ENCODE measurements around the gene DAB2IP. TPM values are rescaled to one million over a fixed set of nuclear protein-coding genes. Genes with fewer than 3 reads are reported as not detected.
"Not testable (repeated sequence)": the region's sequence is repeated elsewhere in the genome, so short reads cannot be mapped to it uniquely, and the experiment has no call there.

Gene DAB2IP
- polyA plus RNA-seq, 4 donors, result 13.8 to 39.0 (median 28.3) TPM

DNA sequence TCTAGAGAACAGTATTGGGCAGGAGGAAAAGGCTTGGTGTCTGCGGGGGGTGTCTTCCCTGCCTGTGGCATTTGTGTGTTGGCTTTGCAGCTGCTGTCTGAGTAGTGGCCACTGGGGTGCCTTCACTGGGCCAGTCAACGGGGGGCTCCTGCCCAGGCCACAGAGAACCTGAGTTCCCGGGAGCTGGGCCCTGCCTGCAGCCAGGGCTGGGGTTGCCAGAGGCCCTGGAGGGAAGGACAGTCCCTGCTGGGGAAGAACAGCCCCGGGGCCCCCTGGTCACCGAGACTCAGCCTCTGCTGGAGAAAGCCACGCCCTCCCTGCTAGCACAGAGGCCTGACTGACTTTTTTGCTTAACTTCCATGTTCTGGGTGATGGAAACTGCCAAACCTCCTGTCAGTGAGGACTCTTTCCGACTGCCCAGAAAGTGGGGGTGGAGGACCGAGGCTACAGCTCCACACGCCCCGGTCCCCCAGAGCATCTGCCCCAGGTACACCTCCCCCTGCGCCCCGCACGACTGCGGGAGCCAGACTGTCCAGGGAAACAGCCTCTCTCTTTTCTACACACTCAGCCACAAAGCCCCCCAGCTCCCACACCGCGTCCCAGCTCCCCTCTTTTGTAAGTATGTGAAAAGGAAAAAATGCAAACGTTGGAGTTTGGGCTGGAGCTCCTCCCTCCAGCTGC lies 133.4 kb downstream of the DAB2IP start:
- no peak for DNase-seq
- WGBS, 3 donors, result 77 to 84% (median 81%) methylated on average over 17 of the region's 17 CpGs
- Histone ChIP-seq H3K27ac (ENCODE audit: low read depth in 1 of 3, low read length in 2 of 3) (no peak overlapping the region), H3K36me3 (ENCODE audit: control insufficient read depth in 3 of 3, insufficient read depth in 2 of 3, low read depth in 1 of 3, low read length in 3 of 3) (peaks cover 8 to 65% (median 12%) of the 10 kb centered on the region in 3 donors), H3K4me1 (ENCODE audit: control insufficient read depth in 3 of 3, insufficient read depth in 2 of 3, low read depth in 1 of 3, low read length in 2 of 3) (no peaks in the 10 kb centered on the region), H3K27me3 (ENCODE audit: control insufficient read depth in 3 of 3, insufficient read depth in 3 of 3, low read length in 3 of 3) (no peaks in the 10 kb centered on the region), H3K4me3 (ENCODE audit: low read depth in 1 of 3, low read length in 3 of 3) (no peak overlapping the region), H3K9me3 (ENCODE audit: control insufficient read depth in 2 of 2, insufficient read depth in 1 of 2, low read depth in 1 of 2, low read length in 1 of 2) (no peaks in the 10 kb centered on the region)
- FAIRE-seq, result no peak

DNA sequence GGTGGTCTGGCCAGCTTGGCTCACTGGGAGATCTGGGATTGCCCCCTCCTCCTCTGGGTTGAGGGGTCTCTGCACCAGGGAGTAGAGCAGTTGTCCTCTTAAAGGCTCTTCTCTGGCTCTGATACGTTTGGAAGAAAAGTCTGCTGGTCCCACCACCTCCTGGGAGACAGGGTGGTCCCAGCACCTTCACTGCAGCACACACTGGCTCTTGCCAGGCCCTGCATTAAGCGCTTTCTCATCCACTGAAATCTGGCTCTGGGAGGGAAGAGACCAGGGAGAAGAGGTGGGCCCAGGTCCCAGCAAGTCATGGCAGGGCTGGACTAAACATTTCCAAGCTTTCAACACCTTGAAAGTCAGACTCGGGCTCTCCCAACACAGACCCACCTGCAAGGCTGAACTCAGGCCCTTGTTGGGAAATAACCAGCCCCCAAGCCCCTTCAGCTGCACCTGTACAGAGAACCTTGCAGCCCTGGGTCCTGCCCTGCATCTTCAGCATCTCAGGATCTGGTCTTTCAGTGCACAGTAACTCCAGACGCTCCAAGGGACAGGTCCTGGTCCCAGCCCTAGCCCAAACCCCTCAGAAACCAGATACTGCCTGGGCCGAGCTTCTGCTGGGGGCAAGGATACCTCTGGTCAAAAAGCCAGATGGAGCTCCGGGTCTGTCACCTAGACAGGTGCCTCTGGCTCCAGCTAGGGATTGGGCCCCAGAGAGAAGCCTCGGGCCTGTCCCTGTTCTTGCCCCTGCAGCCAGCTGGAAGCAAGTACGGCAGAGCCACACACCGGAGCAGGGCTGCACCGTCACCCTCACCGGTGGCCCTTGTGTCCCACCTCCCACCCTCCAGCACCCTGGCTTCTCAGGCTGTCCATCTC lies 134.5 kb downstream of the DAB2IP start:
- no peak for DNase-seq
- FAIRE-seq, result no peak

DNA sequence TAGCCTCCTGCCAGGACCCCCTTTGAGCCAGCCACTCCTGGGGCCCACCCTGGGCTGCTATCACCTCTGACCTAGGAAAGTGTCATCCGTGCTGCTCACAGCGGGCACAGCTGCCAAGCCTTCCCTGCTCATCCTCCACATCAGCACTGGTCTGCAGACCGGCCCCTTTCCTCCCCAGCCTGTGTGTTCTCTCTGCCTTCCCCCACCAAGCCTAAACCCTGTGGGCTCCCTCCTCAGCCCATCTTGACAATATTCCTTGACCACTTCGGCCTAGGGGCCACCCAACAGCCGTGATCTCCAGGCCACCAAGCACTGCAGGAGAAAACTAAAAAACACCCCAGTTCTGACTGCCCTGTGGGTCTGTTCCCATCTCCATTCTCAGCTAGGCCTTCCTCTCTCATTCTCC lies 135.1 kb downstream of the DAB2IP start:
- Histone ChIP-seq H3K4me3 (ENCODE audit: low read depth in 1 of 3, low read length in 3 of 3) (no peak overlapping the region), H3K27me3 (ENCODE audit: control insufficient read depth in 3 of 3, insufficient read depth in 3 of 3, low read length in 3 of 3) (no peaks in the 10 kb centered on the region), H3K27ac (ENCODE audit: low read depth in 1 of 3, low read length in 2 of 3) (no peak overlapping the region), H3K4me1 (ENCODE audit: control insufficient read depth in 3 of 3, insufficient read depth in 2 of 3, low read depth in 1 of 3, low read length in 2 of 3) (no peaks in the 10 kb centered on the region), H3K36me3 (ENCODE audit: control insufficient read depth in 3 of 3, insufficient read depth in 2 of 3, low read depth in 1 of 3, low read length in 3 of 3) (peaks cover 8 to 49% (median 9%) of the 10 kb centered on the region in 3 donors), H3K9me3 (ENCODE audit: control insufficient read depth in 2 of 2, insufficient read depth in 1 of 2, low read depth in 1 of 2, low read length in 1 of 2) (no peaks in the 10 kb centered on the region)
- FAIRE-seq (no peak), DNase-seq (no peak)
- 81 to 86% (median 84%) methylated on average over 5 of the region's 5 CpGs for WGBS, 3 donors

More for the DNA sequence above, 134.5 kb downstream of the DAB2IP start:
- Histone ChIP-seq H3K9me3 (ENCODE audit: control insufficient read depth in 2 of 2, insufficient read depth in 1 of 2, low read depth in 1 of 2, low read length in 1 of 2) (no peaks in the 10 kb centered on the region), H3K36me3 (ENCODE audit: control insufficient read depth in 3 of 3, insufficient read depth in 2 of 3, low read depth in 1 of 3, low read length in 3 of 3) (peaks cover 8 to 55% (median 9%) of the 10 kb centered on the region in 3 donors), H3K27me3 (ENCODE audit: control insufficient read depth in 3 of 3, insufficient read depth in 3 of 3, low read length in 3 of 3) (no peaks in the 10 kb centered on the region), H3K4me1 (ENCODE audit: control insufficient read depth in 3 of 3, insufficient read depth in 2 of 3, low read depth in 1 of 3, low read length in 2 of 3) (no peaks in the 10 kb centered on the region), H3K27ac (ENCODE audit: low read depth in 1 of 3, low read length in 2 of 3) (no peak overlapping the region), H3K4me3 (ENCODE audit: low read depth in 1 of 3, low read length in 3 of 3) (no peak overlapping the region)
- 82 to 86% (median 85%) methylated on average over 11 of the region's 11 CpGs for WGBS, 3 donors

DNA sequence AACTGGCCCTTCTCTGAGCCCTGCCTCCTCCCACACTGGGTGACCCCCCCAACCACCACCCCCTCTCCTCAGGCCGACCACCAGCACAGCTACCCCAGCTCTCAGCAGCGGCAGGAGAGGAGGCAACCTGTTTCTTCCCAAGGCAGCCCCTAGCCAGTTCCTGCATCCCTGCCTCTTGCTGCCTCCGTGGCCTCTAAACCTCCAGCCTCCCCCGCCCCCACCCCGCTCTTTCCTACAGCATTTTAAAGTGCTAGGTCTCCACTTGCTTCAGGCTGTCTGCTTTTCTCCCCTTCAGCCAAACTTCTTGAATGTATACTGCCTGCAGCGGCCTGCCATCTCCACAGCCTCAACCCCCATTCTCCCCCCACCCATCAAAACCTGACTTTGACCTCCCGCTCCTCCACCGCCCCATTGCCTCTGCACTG lies 135.6 kb downstream of the DAB2IP start:
- Histone ChIP-seq H3K4me3 (ENCODE audit: low read depth in 1 of 3, low read length in 3 of 3) (no peak overlapping the region), H3K4me1 (ENCODE audit: control insufficient read depth in 3 of 3, insufficient read depth in 2 of 3, low read depth in 1 of 3, low read length in 2 of 3) (no peaks in the 10 kb centered on the region), H3K27me3 (ENCODE audit: control insufficient read depth in 3 of 3, insufficient read depth in 3 of 3, low read length in 3 of 3) (no peaks in the 10 kb centered on the region), H3K36me3 (ENCODE audit: control insufficient read depth in 3 of 3, insufficient read depth in 2 of 3, low read depth in 1 of 3, low read length in 3 of 3) (peaks cover 7 to 44% (median 8%) of the 10 kb centered on the region in 3 donors), H3K27ac (ENCODE audit: low read depth in 1 of 3, low read length in 2 of 3) (no peak overlapping the region), H3K9me3 (ENCODE audit: control insufficient read depth in 2 of 2, insufficient read depth in 1 of 2, low read depth in 1 of 2, low read length in 1 of 2) (no peaks in the 10 kb centered on the region)
- FAIRE-seq (no peak), DNase-seq (no peak)
- WGBS, 3 donors, result 85 to 88% (median 86%) methylated on average over 8 of the region's 8 CpGs

DNA sequence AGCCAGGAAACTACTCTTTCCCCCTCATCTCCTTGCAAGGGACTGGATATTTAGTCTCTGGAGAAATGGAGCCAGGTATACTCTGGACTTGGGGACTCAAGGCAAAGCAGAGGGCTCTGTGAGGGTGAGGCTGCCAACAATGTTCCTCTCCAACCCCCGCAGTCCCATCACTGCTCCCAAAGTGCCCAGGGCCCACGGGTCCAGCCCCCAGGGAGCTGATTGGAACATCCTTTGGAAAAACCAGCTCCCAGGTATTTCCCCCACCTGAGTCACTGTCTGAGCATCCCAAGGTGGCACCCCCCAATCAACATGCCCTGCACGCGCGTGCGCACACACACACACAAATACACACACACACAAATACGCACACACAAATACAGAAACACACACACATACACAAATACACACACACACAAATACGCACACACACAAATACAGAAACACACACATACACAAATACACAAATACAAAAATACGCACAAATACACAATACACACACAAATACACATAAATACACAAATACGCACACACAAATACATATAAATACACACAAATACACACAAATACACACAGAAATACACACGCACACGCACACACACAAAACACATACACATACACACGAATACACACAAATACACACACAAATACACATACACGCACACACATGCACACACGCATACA lies 137.4 kb downstream of the DAB2IP start:
- H3K4me1 ChIP-seq (ENCODE audit: control insufficient read depth in 3 of 3, insufficient read depth in 2 of 3, low read depth in 1 of 3, low read length in 2 of 3), result no peaks in the 10 kb centered on the region
- DNase-seq (no peak), FAIRE-seq (no peak)
- no peak overlapping the region for H3K27ac ChIP-seq (ENCODE audit: low read depth in 1 of 3, low read length in 2 of 3)
- H3K36me3 ChIP-seq (ENCODE audit: control insufficient read depth in 3 of 3, insufficient read depth in 2 of 3, low read depth in 1 of 3, low read length in 3 of 3), result peaks cover 0 to 26% (median 0%) of the 10 kb centered on the region in 3 donors
- no peaks in the 10 kb centered on the region for H3K27me3 ChIP-seq (ENCODE audit: control insufficient read depth in 3 of 3, insufficient read depth in 3 of 3, low read length in 3 of 3)
- H3K4me3 ChIP-seq (ENCODE audit: low read depth in 1 of 3, low read length in 3 of 3), result no peak overlapping the region
- no peaks in the 10 kb centered on the region for H3K9me3 ChIP-seq (ENCODE audit: control insufficient read depth in 2 of 2, insufficient read depth in 1 of 2, low read depth in 1 of 2, low read length in 1 of 2)
- 89 to 94% (median 91%) methylated on average over 15 of the region's 15 CpGs for WGBS, 3 donors

DNA sequence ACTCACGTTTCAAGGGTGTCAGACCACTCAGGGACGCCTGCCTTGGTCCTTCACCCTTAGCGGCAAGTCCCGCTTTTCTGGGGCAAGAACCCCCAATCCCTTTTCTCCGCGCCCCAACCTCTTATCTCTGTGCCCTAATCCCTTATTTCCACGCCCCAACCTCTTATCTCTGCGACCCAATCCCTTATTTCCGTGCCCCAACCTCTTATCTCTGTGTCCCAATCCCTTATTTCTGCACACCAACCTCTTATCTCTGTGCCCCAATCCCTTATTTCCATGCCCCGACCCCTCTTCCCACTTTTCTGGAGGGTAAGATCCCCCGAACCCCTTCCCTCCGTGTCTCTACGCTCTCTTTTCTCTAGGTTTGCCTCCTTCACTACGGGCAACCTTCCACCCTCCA lies 139.4 kb downstream of the DAB2IP start:
- H3K4me3 ChIP-seq (ENCODE audit: low read depth in 1 of 3, low read length in 3 of 3), result no peak overlapping the region
- no peak overlapping the region for H3K27ac ChIP-seq (ENCODE audit: low read depth in 1 of 3, low read length in 2 of 3)
- H3K9me3 ChIP-seq (ENCODE audit: control insufficient read depth in 2 of 2, insufficient read depth in 1 of 2, low read depth in 1 of 2, low read length in 1 of 2), result no peaks in the 10 kb centered on the region
- H3K36me3 ChIP-seq (ENCODE audit: control insufficient read depth in 3 of 3, insufficient read depth in 2 of 3, low read depth in 1 of 3, low read length in 3 of 3), result peaks cover 0 to 6% (median 0%) of the 10 kb centered on the region in 3 donors
- DNase-seq (no peak), FAIRE-seq (no peak)
- no peaks in the 10 kb centered on the region for H3K4me1 ChIP-seq (ENCODE audit: control insufficient read depth in 3 of 3, insufficient read depth in 2 of 3, low read depth in 1 of 3, low read length in 2 of 3)
- H3K27me3 ChIP-seq (ENCODE audit: control insufficient read depth in 3 of 3, insufficient read depth in 3 of 3, low read length in 3 of 3), result no peaks in the 10 kb centered on the region
- 62 to 73% (median 71%) methylated on average over 9 to 14 of the region's 14 CpGs for WGBS, 3 donors

DNA sequence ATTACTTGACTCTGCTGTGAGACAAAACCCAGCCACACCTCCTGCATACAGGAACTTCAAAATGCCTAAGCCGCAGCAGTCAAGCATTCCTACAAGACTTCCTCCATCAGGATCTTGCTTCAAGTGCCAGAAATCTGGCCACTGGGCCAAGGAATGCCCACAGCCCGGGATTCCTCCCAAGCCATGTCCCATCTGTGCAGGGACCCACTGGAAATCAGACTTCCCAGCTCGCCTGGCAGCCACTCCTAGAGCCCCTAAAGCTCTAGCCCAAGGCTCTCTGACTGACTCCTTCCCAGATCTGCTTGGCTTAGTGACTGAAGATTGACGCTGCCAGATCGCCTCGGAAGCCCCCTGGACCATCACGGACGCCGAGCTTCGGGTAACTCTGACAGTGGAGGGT lies 141.0 kb downstream of the DAB2IP start:
- not testable (repeated sequence) for H3K36me3 ChIP-seq (ENCODE audit: control insufficient read depth in 3 of 3, insufficient read depth in 2 of 3, low read depth in 1 of 3, low read length in 3 of 3); FAIRE-seq; DNase-seq; H3K4me1 ChIP-seq (ENCODE audit: control insufficient read depth in 3 of 3, insufficient read depth in 2 of 3, low read depth in 1 of 3, low read length in 2 of 3); H3K27me3 ChIP-seq (ENCODE audit: control insufficient read depth in 3 of 3, insufficient read depth in 3 of 3, low read length in 3 of 3); H3K9me3 ChIP-seq (ENCODE audit: control insufficient read depth in 2 of 2, insufficient read depth in 1 of 2, low read depth in 1 of 2, low read length in 1 of 2); H3K4me3 ChIP-seq (ENCODE audit: low read depth in 1 of 3, low read length in 3 of 3); H3K27ac ChIP-seq (ENCODE audit: low read depth in 1 of 3, low read length in 2 of 3)
- 89 to 98% (median 92%) methylated on average over 10 of the region's 10 CpGs for WGBS, 3 donors

DNA sequence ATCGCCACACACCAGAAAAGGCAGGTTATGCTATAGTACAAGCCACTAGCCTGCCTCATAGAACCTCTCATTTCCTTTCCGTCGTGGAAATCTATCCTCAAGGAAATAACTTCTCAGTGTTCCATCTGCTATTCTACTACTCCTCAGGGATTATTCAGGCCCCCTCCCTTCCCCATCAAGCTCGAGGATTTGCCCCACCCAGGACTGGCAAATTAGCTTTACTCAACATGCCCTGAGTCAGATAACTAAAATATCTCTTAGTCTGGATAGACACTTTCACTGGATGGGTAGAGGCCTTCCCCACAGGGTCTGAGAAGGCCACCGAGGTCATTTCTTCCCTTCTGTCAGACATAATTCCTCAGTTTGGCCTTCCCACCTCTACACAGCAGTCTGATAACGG lies 142.9 kb downstream of the DAB2IP start:
- not testable (repeated sequence) for FAIRE-seq, DNase-seq
- 77 to 80% (median 78%) methylated on average over 6 of the region's 6 CpGs for WGBS, 3 donors

More for the DNA sequence above, 142.9 kb downstream of the DAB2IP start:
- H3K4me3 ChIP-seq (ENCODE audit: low read depth in 1 of 3, low read length in 3 of 3); H3K4me1 ChIP-seq (ENCODE audit: control insufficient read depth in 3 of 3, insufficient read depth in 2 of 3, low read depth in 1 of 3, low read length in 2 of 3); H3K27me3 ChIP-seq (ENCODE audit: control insufficient read depth in 3 of 3, insufficient read depth in 3 of 3, low read length in 3 of 3); H3K27ac ChIP-seq (ENCODE audit: low read depth in 1 of 3, low read length in 2 of 3); H3K36me3 ChIP-seq (ENCODE audit: control insufficient read depth in 3 of 3, insufficient read depth in 2 of 3, low read depth in 1 of 3, low read length in 3 of 3); H3K9me3 ChIP-seq (ENCODE audit: control insufficient read depth in 2 of 2, insufficient read depth in 1 of 2, low read depth in 1 of 2, low read length in 1 of 2): not testable (repeated sequence)
